GM12878 (cell line): ENCODE measurements around the gene ETF1. TPM values are rescaled to one million over a fixed set of nuclear protein-coding genes. Genes with fewer than 3 reads are reported as not detected.

Experiments
- CBX3 ChIP-seq: fragments of 200-600 bp; sonication (generic); IDR thresholded peaks from 2 replicates; pipeline ENCODE4 v1.6.1; 2016; ENCODE audit warnings: low read depth, borderline replicate concordance
- CBX5 ChIP-seq: sonication (generic); IDR thresholded peaks from 2 replicates; pipeline ENCODE4 v1.6.1; 2016; ENCODE audit warnings: low read depth, moderate library complexity, mild to moderate bottlenecking, inconsistent platforms
- CEBPB ChIP-seq, 2 experiments: fragments of 150-350 bp in 1 of 2; IDR thresholded peaks; 2 replicates each; pipeline ENCODE4 v1.6.1; 2012 to 2014; ENCODE audit warnings: low read depth in 2 of 2, low read length in 2 of 2, borderline replicate concordance in 1 of 2, inconsistent platforms in 1 of 2
- CHD4 ChIP-seq: fragments of 200-600 bp; sonication (generic); IDR thresholded peaks from 2 replicates; pipeline ENCODE4 v1.6.1; 2016; ENCODE audit warnings: mild to moderate bottlenecking
- E2F8 ChIP-seq: fragments of 450-650 bp; IDR thresholded peaks from 2 replicates; pipeline ENCODE4 v1.6.1; 2018; ENCODE audit warnings: mild to moderate bottlenecking, low read depth, moderate library complexity; ENCODE audit not compliant: partially characterized antibody
- MTA3 ChIP-seq: IDR thresholded peaks from 2 replicates; pipeline ENCODE4 v1.6.1; 2012; ENCODE audit warnings: low read length, inconsistent platforms, borderline replicate concordance
- POLR2A ChIP-seq: IDR thresholded peaks from 2 replicates; pipeline ENCODE4 v1.6.1; 2011; ENCODE audit warnings: low read depth, mild to moderate bottlenecking, low read length
- RB1 ChIP-seq: fragments of 450-650 bp; formaldehyde crosslinking; IDR thresholded peaks from 2 replicates; pipeline ENCODE4 v1.6.1; 2017; ENCODE audit warnings: mild to moderate bottlenecking, borderline replicate concordance
- RELA ChIP-seq: fragments of 450-650 bp; IDR thresholded peaks from 2 replicates; pipeline ENCODE4 v1.8.0; 2014; ENCODE audit warnings: borderline replicate concordance; ENCODE audit not compliant: partially characterized antibody
- RFX5 ChIP-seq: IDR thresholded peaks from 2 replicates; pipeline ENCODE4 v1.6.1; 2011; ENCODE audit warnings: low read depth, low read length, improper control_type of control experiment
- SMC3 ChIP-seq: IDR thresholded peaks from 2 replicates; pipeline ENCODE4 v1.6.1; 2011; ENCODE audit warnings: low read length, improper control_type of control experiment, borderline replicate concordance
- SRF ChIP-seq, 2 experiments: IDR thresholded peaks; 2 replicates each; pipeline ENCODE4 v1.6.1; 2011; ENCODE audit warnings: low read depth in 2 of 2, low read length in 2 of 2, mild to moderate bottlenecking in 1 of 2, moderate library complexity in 1 of 2
- SUPT20H ChIP-seq: IDR thresholded peaks from 2 replicates; pipeline ENCODE4 v1.6.1; 2011; ENCODE audit warnings: low read depth, mild to moderate bottlenecking, low read length, moderate library complexity, borderline replicate concordance; ENCODE audit not compliant: control insufficient read depth
- TBL1XR1 ChIP-seq: IDR thresholded peaks from 2 replicates; pipeline ENCODE4 v1.6.1; 2012; ENCODE audit warnings: low read depth, low read length, improper control_type of control experiment
- TCF3 ChIP-seq: IDR thresholded peaks from 2 replicates; pipeline ENCODE4 v1.6.1; 2012; ENCODE audit warnings: low read depth, mild to moderate bottlenecking, low read length, borderline replicate concordance; ENCODE audit not compliant: insufficient read depth
- TCF7 ChIP-seq: IDR thresholded peaks from 2 replicates; pipeline ENCODE4 v1.6.1; 2014; ENCODE audit warnings: antibody characterized with exemption, borderline replicate concordance
- YBX1 ChIP-seq: fragments of 450-650 bp; IDR thresholded peaks from 2 replicates; pipeline ENCODE4 v1.6.1; 2016; ENCODE audit warnings: antibody characterized with exemption
- ZBTB4 ChIP-seq: fragments of 450-650 bp; formaldehyde crosslinking; IDR thresholded peaks from 2 replicates; pipeline ENCODE4 v1.4.0; 2022; ENCODE audit warnings: mild to moderate bottlenecking, moderate library complexity
- ZBTB40 ChIP-seq: fragments of 450-650 bp; IDR thresholded peaks from 2 replicates; pipeline ENCODE4 v1.6.1; 2016; ENCODE audit warnings: mild to moderate bottlenecking, moderate library complexity, borderline replicate concordance
- ZNF274 ChIP-seq: IDR thresholded peaks from one replicate; pipeline ENCODE4 v1.8.0; 2011; ENCODE audit not compliant: insufficient read length, insufficient read depth
- polyA plus RNA-seq, 11 experiments: library from polyadenylated mRNA; depleted of rRNA in 4 of 11; unstranded in 6 of 11; stranded (reverse) in 5 of 11; fragments of >200 nt; fragmentation: Nextera tagmentation in 4 of 11; fragmentation: Illumina TruSeq in 1 of 11; extraction: Ambion mirVana in 4 of 11; extraction: Trizol in 1 of 11; gene quantifications; 1 replicate in 1 of 11; 2 replicates in 10 of 11; pipeline versions ENCODE4 v1.2.1 to v1.2.3, GENCODE V29; 2011 to 2016; ENCODE audit warnings: inconsistent platforms in 2 of 11, missing spikeins in 2 of 11, low read depth in 1 of 11
- total RNA-seq, 4 experiments: library from RNA; depleted of rRNA in 3 of 4; stranded (reverse); fragments of >200 nt in 3 of 4; fragmentation: Illumina TruSeq in 1 of 4; extraction: Trizol in 1 of 4; gene quantifications; 2 replicates each; pipeline versions ENCODE4 v1.2.1 to v1.2.3, GENCODE V29; 2013 to 2021

ETF1 gene
- total and polyA plus RNA-seq, 10 of the 15 experiments (the other 5 are each of a cell fraction or from before 2014, with no cell fraction given), result 29.8 to 145 (median 108) TPM

- TF ChIP-seq ZNF274 (no peak), SRF (IDR thresholded peaks at IDR 0.05; ENCODE audit: low read depth in 2 of 2, low read length in 2 of 2) (peak; percentile 93 to 98), CEBPB (IDR thresholded peaks at IDR 0.05; ENCODE audit: borderline replicate concordance in 1 of 2, low read depth in 2 of 2, low read length in 2 of 2) (no peak), SUPT20H (no peak), SMC3 (no peak), CBX5 (no peak), POLR2A (peak; percentile 96), YBX1 (no peak), RFX5 (no peak), CBX3 (no peak), TCF7 (no peak), E2F8 (no peak), CHD4 (no peak), TCF3 (peak; percentile 98), RELA (no peak), ZBTB4 (no peak), TBL1XR1 (no peak; the same call in 1 of the 2 replicates), RB1 (no peak; the same call in 1 of the 2 replicates), MTA3 (no peak), ZBTB40 (no peak)
These were observed 77.5 kb downstream of the ETF1 start, which contains the start of gene EGR1 (continued) for GRCh38 chr5:138465261-138466124.
